Karpas-422 (cell line): ENCODE results near the gene NBDY. TPM values are rescaled to one million over a fixed set of nuclear protein-coding genes. Genes with fewer than 3 reads are reported as not detected.
A peak's percentile ranks its signal among the peaks of the same experiment; 100 is the strongest.
"Not testable (repeated sequence)": the region's sequence is repeated elsewhere in the genome, so short reads cannot be mapped to it uniquely, and the experiment has no call there.

Experiments
- DNase-seq: peaks from one replicate; pipeline ENCODE4 v3.0.0-alpha.2; 2015
- H2AFZ ChIP-seq: fragments of 200-600 bp; sonication (generic); 2 replicates; pipeline ENCODE4 v1.6.1; 2014; ENCODE audit warnings: antibody characterized with exemption, low read length, mixed read lengths
- H3K27ac ChIP-seq: fragments of 200-600 bp; sonication (generic); 2 replicates; pipeline ENCODE4 v1.5.1; 2014; ENCODE audit warnings: mild to moderate bottlenecking, low read length, moderate library complexity
- H3K27me3 ChIP-seq: fragments of 200-600 bp; sonication (generic); 2 replicates; pipeline ENCODE4 v1.6.1; 2014; ENCODE audit warnings: low read length, mixed read lengths
- H3K36me3 ChIP-seq: fragments of 200-600 bp; sonication (generic); 2 replicates; pipeline ENCODE4 v1.6.1; 2014; ENCODE audit warnings: low read length, mixed read lengths; ENCODE audit not compliant: insufficient read depth
- H3K4me1 ChIP-seq: fragments of 200-600 bp; sonication (generic); 2 replicates; pipeline ENCODE4 v1.6.1; 2014; ENCODE audit warnings: mild to moderate bottlenecking, low read length, mixed read lengths
- H3K4me2 ChIP-seq: fragments of 200-600 bp; sonication (generic); 2 replicates; pipeline ENCODE4 v1.6.1; 2014; ENCODE audit warnings: low read length, low read depth, mild to moderate bottlenecking; ENCODE audit not compliant: poor library complexity, severe bottlenecking
- H3K4me3 ChIP-seq: fragments of 200-600 bp; sonication (generic); 2 replicates; pipeline ENCODE4 v1.5.1; 2014; ENCODE audit warnings: mild to moderate bottlenecking, antibody characterized with exemption, low read length, mixed read lengths
- H3K79me2 ChIP-seq: fragments of 200-600 bp; sonication (generic); 2 replicates; pipeline ENCODE4 v1.6.1; 2014; ENCODE audit warnings: mild to moderate bottlenecking, low read length, mixed read lengths
- H3K9ac ChIP-seq: fragments of 200-600 bp; sonication (generic); 2 replicates; pipeline ENCODE4 v1.6.0; 2014; ENCODE audit warnings: low read length
- H3K9me2 ChIP-seq: fragments of 200-600 bp; sonication (generic), shearing (Covaris generic); replicated peaks from 2 replicates; pipeline ENCODE4 v1.6.0; 2014; ENCODE audit warnings: mild to moderate bottlenecking, low read length, moderate library complexity; ENCODE audit not compliant: insufficient read depth
- H3K9me3 ChIP-seq: fragments of 300-700, 200-600 bp; sonication (generic); 2 replicates; pipeline ENCODE4 v1.6.1; 2014; ENCODE audit warnings: low read length, mixed read lengths
- H4K20me1 ChIP-seq: fragments of 200-600 bp; sonication (generic); 2 replicates; pipeline ENCODE4 v1.6.1; 2014; ENCODE audit warnings: mild to moderate bottlenecking, antibody characterized with exemption, low read length, low read depth; ENCODE audit not compliant: insufficient read depth
- total RNA-seq: library from RNA; depleted of rRNA; stranded (reverse); fragments of >200 nt; shearing (Covaris generic); gene quantifications from 2 replicates; pipeline ENCODE4 v1.2.3, GENCODE V29; 2014; ENCODE audit warnings: low replicate concordance

Gene NBDY
- total RNA-seq, 1 experiment from 2014 or later, result 20.5 TPM

DNA sequence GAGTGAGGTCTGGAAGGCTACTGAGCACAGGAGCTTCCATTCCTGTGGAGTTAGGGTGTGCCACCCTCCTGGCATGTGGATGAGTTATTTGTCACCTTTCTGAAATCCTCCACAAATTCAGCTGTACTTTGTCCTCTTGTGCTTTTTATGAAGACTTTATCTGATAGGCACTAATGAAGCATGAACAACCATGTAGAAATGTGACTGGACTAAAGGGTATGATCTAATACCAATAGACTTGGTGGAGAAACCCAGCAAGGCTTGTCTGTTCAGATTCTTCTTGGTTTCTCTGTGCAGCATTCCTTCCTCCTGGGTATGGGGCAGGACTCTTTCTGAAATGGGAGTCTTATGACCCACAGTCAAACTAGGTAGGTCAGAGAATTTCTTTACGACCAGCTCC, 9.6 kb downstream of the NBDY start:
- Histone ChIP-seq H3K9me2 (no peaks in the 10 kb centered on the region), H4K20me1 (no peaks in the 10 kb centered on the region), H3K9me3 (no peaks in the 10 kb centered on the region), H3K4me3 (no peak overlapping the region), H3K27me3 (no peaks in the 10 kb centered on the region), H3K4me1 (no peaks in the 10 kb centered on the region), H3K4me2 (no peak overlapping the region), H3K79me2 (peaks cover 90% of the 10 kb centered on the region), H2AFZ (no peak overlapping the region), H3K27ac (no peak overlapping the region), H3K36me3 (peaks cover 21% of the 10 kb centered on the region; the same call in 1 of the 2 replicates), H3K9ac (no peak overlapping the region)
- no peak for DNase-seq

DNA sequence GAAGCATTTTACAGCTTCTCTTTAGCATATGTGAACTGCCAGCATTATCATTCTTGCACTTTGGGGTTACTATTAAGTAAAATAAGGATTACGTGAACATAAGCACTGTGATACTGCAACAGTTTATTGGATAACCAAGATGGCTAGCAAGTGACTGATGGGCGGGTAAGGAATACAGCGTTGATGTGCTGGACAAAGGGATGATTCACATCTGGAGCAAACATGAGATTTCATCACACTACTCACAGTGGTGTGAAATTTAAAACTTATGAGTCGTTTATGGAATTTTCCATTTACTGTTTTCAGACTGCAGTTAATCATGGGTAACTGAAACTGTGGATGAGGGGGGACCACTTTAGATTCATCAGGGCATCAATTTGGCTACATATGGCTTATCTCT, 16.0 kb downstream of the NBDY start:
- H3K9me2 ChIP-seq, result no peaks in the 10 kb centered on the region

DNA sequence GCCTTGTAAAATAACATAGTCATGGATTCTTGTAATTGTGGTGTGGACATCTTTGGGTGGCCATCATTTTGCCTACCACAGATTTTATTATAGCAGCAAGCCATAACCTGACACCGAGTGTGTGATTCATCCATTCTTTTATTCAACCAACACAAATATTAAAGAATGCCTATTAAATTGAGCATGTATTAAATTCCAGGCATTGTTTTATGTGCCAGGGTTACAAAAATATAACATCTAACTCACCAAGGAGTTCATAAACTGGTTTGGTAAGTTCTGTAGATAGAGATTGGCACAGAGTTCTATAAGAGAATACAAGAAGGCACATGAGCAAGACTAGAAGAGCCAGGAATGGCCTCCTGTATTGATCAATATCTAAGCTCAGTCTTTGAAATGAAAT, 18.0 kb downstream of the NBDY start:
- Histone ChIP-seq H3K27me3 (no peaks in the 10 kb centered on the region), H3K9me2 (no peaks in the 10 kb centered on the region), H3K36me3 (no peaks in the 10 kb centered on the region), H3K4me3 (no peak overlapping the region), H3K9ac (no peak overlapping the region), H3K4me2 (no peak overlapping the region), H3K79me2 (peaks cover 83% of the 10 kb centered on the region), H3K27ac (no peak overlapping the region), H3K9me3 (no peaks in the 10 kb centered on the region), H3K4me1 (no peaks in the 10 kb centered on the region), H2AFZ (no peak overlapping the region), H4K20me1 (no peaks in the 10 kb centered on the region)
- peak; percentile 17 for DNase-seq

More for the DNA sequence above, 16.0 kb downstream of the NBDY start:
- H3K4me2 ChIP-seq, result no peak overlapping the region
- H3K36me3 ChIP-seq, result 0 out of 2 replicates have a peak, but pooled peaks cover 6% of the 10 kb centered on the region
- no peak overlapping the region for H3K9ac ChIP-seq
- H4K20me1 ChIP-seq, result no peaks in the 10 kb centered on the region
- peak; percentile 1 for DNase-seq
- no peak overlapping the region for H3K27ac ChIP-seq
- H3K9me3 ChIP-seq, result no peaks in the 10 kb centered on the region
- no peak overlapping the region for H2AFZ ChIP-seq
- no peaks in the 10 kb centered on the region for H3K4me1 ChIP-seq
- no peak overlapping the region for H3K4me3 ChIP-seq
- peaks cover 85% of the 10 kb centered on the region for H3K79me2 ChIP-seq
- no peaks in the 10 kb centered on the region for H3K27me3 ChIP-seq

DNA sequence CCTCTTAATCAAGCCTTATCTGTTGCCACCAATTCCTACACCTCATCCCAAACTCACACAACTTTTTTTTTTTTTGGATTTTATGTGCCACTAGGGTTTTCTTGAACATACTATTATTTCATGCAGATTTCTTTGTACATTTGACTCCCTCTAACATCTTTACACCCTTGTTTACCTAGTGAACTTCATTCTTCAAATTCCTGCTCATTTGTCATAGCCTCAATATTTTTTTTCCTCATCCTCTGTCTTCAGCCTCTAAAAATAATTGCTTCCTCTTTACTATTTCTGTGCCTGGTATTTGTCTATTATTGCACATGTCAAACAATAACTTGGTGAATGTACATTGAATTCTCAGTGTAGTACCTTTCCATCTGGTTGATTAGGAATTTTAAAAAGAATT, 22.0 kb downstream of the NBDY start:
- H4K20me1 ChIP-seq, result no peaks in the 10 kb centered on the region
- no peaks in the 10 kb centered on the region for H3K36me3 ChIP-seq
- no peaks in the 10 kb centered on the region for H3K9me2 ChIP-seq
- H3K4me1 ChIP-seq, result no peaks in the 10 kb centered on the region
- peaks cover 68% of the 10 kb centered on the region for H3K79me2 ChIP-seq
- no peaks in the 10 kb centered on the region for H3K27me3 ChIP-seq
- H3K9ac ChIP-seq, result no peak overlapping the region
- H2AFZ ChIP-seq, result no peak overlapping the region
- no peak overlapping the region for H3K4me2 ChIP-seq
- H3K9me3 ChIP-seq, result no peaks in the 10 kb centered on the region
- H3K4me3 ChIP-seq, result no peak overlapping the region
- no peak for DNase-seq
- H3K27ac ChIP-seq, result no peak overlapping the region

DNA sequence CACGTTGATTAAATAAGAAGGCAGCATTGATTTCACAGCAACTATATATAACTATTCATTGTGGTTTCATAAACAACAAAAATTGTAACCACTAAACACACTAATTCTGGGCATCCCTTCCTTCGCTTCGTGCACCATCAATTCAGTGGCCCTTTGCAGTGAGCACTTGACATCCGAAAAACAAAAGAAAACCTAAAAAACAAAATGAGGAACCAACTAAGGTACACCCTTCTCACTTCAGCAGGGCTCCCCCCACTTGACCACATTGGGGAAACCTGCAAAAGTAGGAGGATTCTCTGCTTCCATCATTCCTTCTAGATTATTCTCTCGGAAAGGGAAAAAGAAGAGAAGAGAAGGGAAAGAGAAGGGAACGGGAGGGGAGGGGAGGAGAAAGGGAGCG, 28.3 kb downstream of the NBDY start:
- Histone ChIP-seq H3K36me3 (no peaks in the 10 kb centered on the region), H3K9me2 (no peaks in the 10 kb centered on the region), H2AFZ (no peak overlapping the region), H3K9me3 (no peaks in the 10 kb centered on the region), H4K20me1 (no peaks in the 10 kb centered on the region), H3K79me2 (peaks cover 27% of the 10 kb centered on the region), H3K4me3 (no peak overlapping the region), H3K27ac (no peak overlapping the region), H3K27me3 (no peaks in the 10 kb centered on the region), H3K9ac (no peak overlapping the region), H3K4me1 (peaks cover 10% of the 10 kb centered on the region), H3K4me2 (no peak overlapping the region)
- no peak for DNase-seq

DNA sequence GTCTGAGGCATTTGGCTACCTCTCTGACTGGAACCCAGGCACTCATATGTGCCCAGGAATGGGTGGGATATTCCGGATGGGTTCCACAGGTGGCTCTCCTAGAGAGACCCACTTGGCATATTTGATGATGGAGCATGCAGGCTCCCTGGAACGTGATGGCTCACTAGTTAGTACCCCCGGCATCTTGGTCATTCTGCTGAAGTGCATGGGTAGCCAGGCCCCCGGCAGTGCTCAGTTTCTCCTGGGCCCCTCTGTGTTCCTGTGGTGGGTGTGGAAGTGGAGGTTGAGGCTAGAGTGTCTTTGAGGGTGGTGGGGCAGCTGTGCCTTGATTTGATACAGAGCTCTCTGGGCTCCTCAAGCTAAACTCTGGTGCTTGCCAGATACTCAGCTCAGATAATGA, 29.4 kb downstream of the NBDY start:
- Histone ChIP-seq H3K9me2 (no peaks in the 10 kb centered on the region), H3K79me2 (peaks cover 27% of the 10 kb centered on the region), H3K4me3 (no peak overlapping the region), H3K36me3 (no peaks in the 10 kb centered on the region), H2AFZ (no peak overlapping the region), H3K4me2 (no peak overlapping the region), H3K9ac (no peak overlapping the region), H3K4me1 (peaks cover 21% of the 10 kb centered on the region), H4K20me1 (no peaks in the 10 kb centered on the region), H3K9me3 (no peaks in the 10 kb centered on the region), H3K27me3 (no peaks in the 10 kb centered on the region), H3K27ac (no peak overlapping the region)
- DNase-seq, result no peak

DNA sequence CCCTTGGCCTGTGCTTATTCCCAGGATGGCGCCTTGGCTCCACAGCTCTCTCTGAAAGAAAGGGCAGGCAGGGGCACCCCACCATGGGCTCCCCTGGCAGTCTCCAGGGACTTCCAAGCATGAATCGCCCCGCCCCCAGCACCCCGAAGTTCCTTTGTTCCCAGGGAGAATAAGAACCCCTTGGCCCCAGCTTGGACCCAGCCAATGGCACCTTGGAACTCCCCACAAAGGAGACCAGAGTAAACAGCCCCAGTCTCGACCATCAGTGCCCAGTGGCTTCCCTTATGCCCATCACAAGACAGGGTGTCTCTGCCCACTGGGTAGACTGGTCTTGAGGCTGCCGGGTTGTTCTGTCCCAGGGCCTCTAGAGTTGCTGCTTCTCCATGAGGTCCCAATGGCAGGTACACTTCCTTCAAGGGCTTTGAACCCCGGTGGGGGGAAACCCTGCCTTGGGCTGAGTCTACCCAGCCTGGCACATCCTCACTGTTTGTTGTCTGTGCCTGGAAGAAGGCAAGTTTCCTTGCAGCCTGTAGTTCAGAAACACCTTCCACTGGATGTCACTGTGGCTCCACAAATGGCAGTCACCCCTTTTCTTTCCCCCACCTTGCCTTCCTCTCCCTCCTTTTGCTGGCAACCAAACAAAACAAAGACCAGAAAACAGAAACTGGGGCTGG, 30.8 kb downstream of the NBDY start:
- H3K9me3 ChIP-seq, result no peaks in the 10 kb centered on the region
- peaks cover 35% of the 10 kb centered on the region for H3K4me1 ChIP-seq
- no peaks in the 10 kb centered on the region for H3K36me3 ChIP-seq
- H4K20me1 ChIP-seq, result no peaks in the 10 kb centered on the region
- no peak overlapping the region for H3K4me3 ChIP-seq
- no peaks in the 10 kb centered on the region for H3K27me3 ChIP-seq
- H3K9ac ChIP-seq, result no peak overlapping the region
- no peak overlapping the region for H3K4me2 ChIP-seq
- no peaks in the 10 kb centered on the region for H3K9me2 ChIP-seq
- peaks cover 14% of the 10 kb centered on the region for H3K79me2 ChIP-seq
- DNase-seq, result no peak
- no peak overlapping the region for H3K27ac ChIP-seq
- no peak overlapping the region for H2AFZ ChIP-seq

DNA sequence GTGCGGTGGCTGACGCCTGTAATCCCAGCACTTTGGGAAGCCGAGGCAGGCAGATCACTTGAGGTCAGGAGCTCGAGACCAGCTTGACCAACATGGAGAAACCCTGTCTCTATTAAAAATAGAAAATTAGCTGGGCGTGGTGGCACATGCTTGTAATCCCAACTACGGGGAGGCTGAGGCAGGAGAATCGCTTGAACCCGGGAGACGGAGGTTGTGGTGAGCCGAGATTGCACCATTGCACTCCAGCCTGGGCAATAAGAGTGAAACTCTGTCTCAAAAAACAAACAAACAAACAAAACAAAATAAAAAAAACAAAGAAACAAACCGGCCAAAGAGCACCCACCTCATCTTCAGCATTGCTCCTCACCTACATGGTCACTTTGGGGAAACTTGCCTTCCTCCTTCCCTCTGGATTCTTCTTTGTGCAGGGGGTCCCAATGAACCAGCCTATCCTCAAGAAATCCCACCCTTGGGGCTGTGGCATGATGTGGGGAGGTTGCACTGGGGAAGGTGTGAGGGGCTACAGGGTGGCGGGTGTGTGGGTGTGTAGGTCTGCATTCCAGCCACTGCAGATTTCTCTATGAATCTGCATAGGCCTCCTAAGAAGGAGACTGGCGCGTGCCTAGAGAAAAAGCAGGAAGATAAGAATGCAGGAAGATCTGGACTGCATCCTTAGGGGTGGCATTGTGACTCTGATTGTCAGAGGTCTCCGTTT, 31.5 kb downstream of the NBDY start:
- H3K36me3 ChIP-seq, H4K20me1 ChIP-seq, H3K9me2 ChIP-seq, H3K9ac ChIP-seq, H2AFZ ChIP-seq, H3K4me2 ChIP-seq, H3K27ac ChIP-seq, H3K4me3 ChIP-seq, H3K27me3 ChIP-seq, DNase-seq, H3K9me3 ChIP-seq: not testable (repeated sequence)
- Histone ChIP-seq H3K79me2 (peaks cover 15% of the 10 kb centered on the region), H3K4me1 (peaks cover 42% of the 10 kb centered on the region)
